GM12878 (cell line): ENCODE results near the gene BLOC1S4. TPM values are rescaled to one million over a fixed set of nuclear protein-coding genes. Genes with fewer than 3 reads are reported as not detected.

Experiments used
- ATAC-seq: fragments of 200-7000 bp; cut with Tn5 transposase; 3 replicates; pipeline ENCODE4 v1.9.1; 2020; ENCODE audit warnings: mild to moderate bottlenecking, moderate library complexity
- BruUV-seq: library from RNA; stranded (reverse); fragments of 400-500 nt; replicated peaks from 2 replicates; lab custom pipeline; 2021; lab: Mats Ljungman, UMichigan
- CTCF ChIA-PET: fragments of 300-600 bp; sonication (Branson Sonifier 250); formaldehyde crosslinking; extraction: SDS; loops from one replicate; lab custom pipeline; 2021; ENCODE audit warnings: inconsistent platforms; lab: Yijun Ruan, JAX
- POLR2A ChIA-PET: fragments of 350-600 bp; formaldehyde crosslinking; extraction: SDS; loops from one replicate; lab custom pipeline; 2021; ENCODE audit warnings: inconsistent platforms; lab: Charles Lee
- RAD21 ChIA-PET: fragments of 300-600 bp; sonication (Branson Sonifier 250); formaldehyde crosslinking; loops from one replicate; lab custom pipeline; 2023; ENCODE audit warnings: antibody characterized with exemption; ENCODE audit not compliant: unreplicated experiment; lab: Charles Lee
- SMC1A ChIA-PET: fragments of 300-600 bp; sonication (Branson Sonifier 250); formaldehyde crosslinking; loops from one replicate; lab custom pipeline; 2023; ENCODE audit not compliant: unreplicated experiment, uncharacterized antibody; lab: Charles Lee
- DNase-seq: peaks from one replicate; pipeline ENCODE4 v3.0.0-alpha.2; 2011; ENCODE audit warnings: low read depth, low spot score
- FAIRE-seq: peaks from 3 replicates; lab custom pipeline; 2011; peaks lifted over from hg19 to GRCh38; lab: Jason Lieb, UNC
- H2AFZ ChIP-seq: 2 replicates; pipeline ENCODE4 v1.6.0; 2011; ENCODE audit warnings: low read depth, low read length, control low read depth; ENCODE audit not compliant: control insufficient read depth
- H3K27ac ChIP-seq: 2 replicates; pipeline ENCODE4 v1.5.1; 2011; ENCODE audit warnings: control low read depth; ENCODE audit not compliant: control insufficient read depth, insufficient read depth
- H3K27me3 ChIP-seq, 2 experiments: replicated peaks in 1 of 2; 2 replicates each; pipeline versions ENCODE4 v1.6.0 to v1.6.1; 2011; ENCODE audit warnings: low read length in 1 of 2; ENCODE audit not compliant: control insufficient read depth in 2 of 2, insufficient read depth in 2 of 2
- H3K36me3 ChIP-seq, 2 experiments: 2 replicates each; pipeline ENCODE4 v1.5.1; 2011; ENCODE audit warnings: low read length in 1 of 2; ENCODE audit not compliant: control insufficient read depth in 2 of 2, insufficient read depth in 2 of 2
- H3K4me1 ChIP-seq: 2 replicates; pipeline ENCODE4 v1.6.1; 2011; ENCODE audit warnings: mild to moderate bottlenecking, low read length, moderate library complexity, mixed read lengths; ENCODE audit not compliant: control insufficient read depth, insufficient read depth
- H3K4me2 ChIP-seq: 2 replicates; pipeline ENCODE4 v1.6.0; 2011; ENCODE audit warnings: control low read depth; ENCODE audit not compliant: control insufficient read depth, insufficient read depth
- H3K4me3 ChIP-seq: fragments of 200-600 bp; sonication (generic); 2 replicates; pipeline ENCODE4 v1.5.1; 2016
- H3K79me2 ChIP-seq: 2 replicates; pipeline ENCODE4 v1.6.0; 2011; ENCODE audit warnings: low read length; ENCODE audit not compliant: control insufficient read depth, insufficient read depth
- H3K9ac ChIP-seq: 2 replicates; pipeline ENCODE4 v1.8.0; 2011; ENCODE audit warnings: low read length, control low read depth, mixed read lengths; ENCODE audit not compliant: control insufficient read depth, insufficient read depth
- H3K9me3 ChIP-seq: replicated peaks from 3 replicates; pipeline ENCODE4 v1.5.1; 2011; ENCODE audit warnings: mild to moderate bottlenecking, low read length; ENCODE audit not compliant: control insufficient read depth, insufficient read depth
- H4K20me1 ChIP-seq: 2 replicates; pipeline ENCODE4 v1.6.0; 2011; ENCODE audit not compliant: control insufficient read depth, insufficient read depth
- CHD1 ChIP-seq: IDR thresholded peaks from 2 replicates; pipeline ENCODE4 v1.6.1; 2012; ENCODE audit warnings: low read depth, low read length, improper control_type of control experiment
- CREM ChIP-seq: IDR thresholded peaks from 2 replicates; pipeline ENCODE4 v1.6.1; 2014; ENCODE audit warnings: antibody characterized with exemption, low read depth
- CTCF ChIP-seq, 3 experiments: IDR thresholded peaks in 2 of 3; conservative IDR thresholded peaks in 1 of 3; 2 replicates each; pipeline ENCODE4 v1.5.1; 2011; ENCODE audit warnings: low read depth in 3 of 3, low read length in 3 of 3, mild to moderate bottlenecking in 3 of 3, control low read depth in 2 of 3, moderate library complexity in 2 of 3, inconsistent platforms in 1 of 3, mixed read lengths in 1 of 3; ENCODE audit not compliant: control insufficient read depth in 2 of 3, insufficient read depth in 1 of 3; ENCODE audit errors: extremely low read depth in 1 of 3
- JUND ChIP-seq: IDR thresholded peaks from 2 replicates; pipeline ENCODE4 v1.6.1; 2012; ENCODE audit warnings: low read depth, mild to moderate bottlenecking, low read length, improper control_type of control experiment, moderate library complexity
- MTA3 ChIP-seq: IDR thresholded peaks from 2 replicates; pipeline ENCODE4 v1.6.1; 2012; ENCODE audit warnings: low read length, inconsistent platforms, borderline replicate concordance
- PAX8 ChIP-seq: fragments of 450-650 bp; IDR thresholded peaks from 2 replicates; pipeline ENCODE4 v1.6.1; 2017; ENCODE audit warnings: mild to moderate bottlenecking, moderate library complexity
- PBX3 ChIP-seq: IDR thresholded peaks from 2 replicates; pipeline ENCODE4 v1.6.1; 2011; ENCODE audit warnings: mild to moderate bottlenecking, low read depth, low read length, moderate library complexity; ENCODE audit not compliant: insufficient replicate concordance
- RFX5 ChIP-seq: IDR thresholded peaks from 2 replicates; pipeline ENCODE4 v1.6.1; 2011; ENCODE audit warnings: low read depth, low read length, improper control_type of control experiment
- SMAD1 ChIP-seq: fragments of 450-650 bp; IDR thresholded peaks from 2 replicates; pipeline ENCODE4 v1.6.1; 2018; ENCODE audit warnings: mild to moderate bottlenecking, low read depth; ENCODE audit not compliant: partially characterized antibody
- TCF3 ChIP-seq: IDR thresholded peaks from 2 replicates; pipeline ENCODE4 v1.6.1; 2012; ENCODE audit warnings: low read depth, mild to moderate bottlenecking, low read length, borderline replicate concordance; ENCODE audit not compliant: insufficient read depth
- ZSCAN29 ChIP-seq: fragments of 450-650 bp; IDR thresholded peaks from 2 replicates; pipeline ENCODE4 v1.6.1; 2017; ENCODE audit warnings: mild to moderate bottlenecking, moderate library complexity
- WGBS: methylation state at CpG from one replicate; pipeline ENCODE4 v1.1.6; 2016; ENCODE audit warnings: low lambda C conversion rate; ENCODE audit not compliant: insufficient replicate concordance, insufficient coverage; ENCODE audit errors: missing lambda C conversion rate; 5-methylcytosine and 5-hydroxymethylcytosine counted together
- in situ Hi-C: fragments of 300-500 bp; cut with MboI; formaldehyde crosslinking; loops from 9 replicates; pipeline ENCODE4 v1.14.3; 2018; ENCODE audit warnings: mixed read lengths
- intact Hi-C: fragments of 100-400 bp; cut with micrococcal nuclease; formaldehyde crosslinking; loops from one replicate; pipeline ENCODE4 v1.14.2; 2022; ENCODE audit not compliant: unreplicated experiment
- polyA plus RNA-seq, 11 experiments: library from polyadenylated mRNA; depleted of rRNA in 4 of 11; unstranded in 6 of 11; stranded (reverse) in 5 of 11; fragments of >200 nt; fragmentation: Nextera tagmentation in 4 of 11; fragmentation: Illumina TruSeq in 1 of 11; extraction: Ambion mirVana in 4 of 11; extraction: Trizol in 1 of 11; gene quantifications; 1 replicate in 1 of 11; 2 replicates in 10 of 11; pipeline versions ENCODE4 v1.2.1 to v1.2.3, GENCODE V29; 2011 to 2016; ENCODE audit warnings: inconsistent platforms in 2 of 11, missing spikeins in 2 of 11, low read depth in 1 of 11
- total RNA-seq, 4 experiments: library from RNA; depleted of rRNA in 3 of 4; stranded (reverse); fragments of >200 nt in 3 of 4; fragmentation: Illumina TruSeq in 1 of 4; extraction: Trizol in 1 of 4; gene quantifications; 2 replicates each; pipeline versions ENCODE4 v1.2.1 to v1.2.3, GENCODE V29; 2013 to 2021
- TF ChIP-seq, protein P1 (sequence below): IDR thresholded peaks from 2 replicates; pipeline ENCODE4 v1.6.1; 2011; ENCODE audit warnings: low read depth, low read length, improper control_type of control experiment, borderline replicate concordance

BLOC1S4 gene
- total and polyA plus RNA-seq, 10 of the 15 experiments (the other 5 are each of a cell fraction or from before 2014, with no cell fraction given): 2.7 to 23.8 (median 9.5) TPM

- TF ChIP-seq, protein P1, sequence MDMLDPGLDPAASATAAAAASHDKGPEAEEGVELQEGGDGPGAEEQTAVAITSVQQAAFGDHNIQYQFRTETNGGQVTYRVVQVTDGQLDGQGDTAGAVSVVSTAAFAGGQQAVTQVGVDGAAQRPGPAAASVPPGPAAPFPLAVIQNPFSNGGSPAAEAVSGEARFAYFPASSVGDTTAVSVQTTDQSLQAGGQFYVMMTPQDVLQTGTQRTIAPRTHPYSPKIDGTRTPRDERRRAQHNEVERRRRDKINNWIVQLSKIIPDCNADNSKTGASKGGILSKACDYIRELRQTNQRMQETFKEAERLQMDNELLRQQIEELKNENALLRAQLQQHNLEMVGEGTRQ: no peak
- TF ChIP-seq JUND: no peak
- TF ChIP-seq RFX5: no peak
- TF ChIP-seq TCF3: no peak
- TF ChIP-seq SMAD1: no peak
- TF ChIP-seq CTCF (IDR thresholded peaks at IDR 0.05 in 2 of 3, conservative IDR thresholded peaks at IDR 0.05 in 1 of 3; ENCODE audit: control insufficient read depth in 2 of 3, extremely low read depth in 1 of 3, insufficient read depth in 1 of 3, low read depth in 3 of 3, low read length in 3 of 3): no peak
Measured at GRCh38 chr4:6727943-6728250, 11.9 kb downstream of the BLOC1S4 start (continued).

- no peaks in the 10 kb centered on the region for H3K27me3 ChIP-seq
- ChIA-PET SMC1A (no interaction called here), RAD21 (no interaction called here), POLR2A (no interaction called here), CTCF (interaction anchor here (3.3 kb wide), 1 partner anchor 145 kb away, joined by 11 read pairs; no protein-coding TSS in a partner anchor)
- H3K4me1 ChIP-seq: no peaks in the 10 kb centered on the region
- no peaks in the 10 kb centered on the region for H4K20me1 ChIP-seq
- intact Hi-C loops: no loop called here
- FAIRE-seq (no peak), DNase-seq (no peak), ATAC-seq (no peak)
- no peak overlapping the region for H3K9ac ChIP-seq
- 76% methylated on average over 15 of the region's 15 CpGs for WGBS
- no peak overlapping the region for H3K4me2 ChIP-seq
- no peak overlapping the region for H2AFZ ChIP-seq
- no peak overlapping the region for H3K27ac ChIP-seq
- H3K79me2 ChIP-seq: no peaks in the 10 kb centered on the region
- in situ Hi-C loops: no loop called here
- H3K4me3 ChIP-seq: no peak overlapping the region
- no TSS peak for BruUV-seq
- H3K36me3 ChIP-seq: no peaks in the 10 kb centered on the region
- H3K9me3 ChIP-seq: no peaks in the 10 kb centered on the region
- TF ChIP-seq ZSCAN29 (no peak), PBX3 (no peak), CHD1 (no peak), PAX8 (no peak), MTA3 (no peak), CREM (no peak), JUND (no peak)
Measured at GRCh38 chr4:6728320-6729029, 12.5 kb downstream of the BLOC1S4 start.
